Activated T-helper 1 cell treated with anti-CD3 and anti-CD28 coated beads, Interleukin-12 subunit alpha, Interleukin-12 subunit beta, Interleukin-2, Interleukin-4 antibody, amounts not matched to agents 30 ng/mL and 10 ng/mL and 1 ng/mL, durations not matched to agents 14 hours and 24 hours and 36 hours (primary cell): ENCODE data around the gene MKKS. TPM values are rescaled to one million over a fixed set of nuclear protein-coding genes. Genes with fewer than 3 reads are reported as not detected.
"Not testable (repeated sequence)": the region's sequence is repeated elsewhere in the genome, so short reads cannot be mapped to it uniquely, and the experiment has no call there.

Source experiments
- DNase-seq: peaks from one replicate; pipeline ENCODE4 v3.0.0; 2021; ENCODE audit warnings: low spot score
- H3K27ac Mint-ChIP-seq: one replicate; pipeline ENCODE4 v1.8.0; 2021; ENCODE audit warnings: mild to moderate bottlenecking, mixed read lengths
- H3K27me3 Mint-ChIP-seq: one replicate; pipeline ENCODE4 v1.8.0; 2022; ENCODE audit warnings: mild to moderate bottlenecking, moderate library complexity, mixed read lengths; ENCODE audit not compliant: insufficient read depth
- H3K36me3 Mint-ChIP-seq: one replicate; pipeline ENCODE4 v1.8.0; 2021; ENCODE audit warnings: low read depth, mixed read lengths
- H3K4me1 Mint-ChIP-seq: one replicate; pipeline ENCODE4 v1.8.0; 2021; ENCODE audit warnings: low read depth, mixed read lengths
- H3K4me3 Mint-ChIP-seq: one replicate; pipeline ENCODE4 v1.8.0; 2021; ENCODE audit warnings: mild to moderate bottlenecking, moderate library complexity, mixed read lengths
- H3K9me3 Mint-ChIP-seq: one replicate; pipeline ENCODE4 v1.8.0; 2021; ENCODE audit warnings: mixed read lengths
- intact Hi-C: fragments of 100-400 bp; cut with micrococcal nuclease; formaldehyde crosslinking; loops from one replicate; pipeline ENCODE4 v1.15.1; 2024
- total RNA-seq: library from RNA; stranded (reverse); gene quantifications from 2 replicates; pipeline ENCODE4 v1.2.3, GENCODE V29; 2022

Gene MKKS
- total RNA-seq, 1 donor from 2014 or later = 7.5 TPM

DNA sequence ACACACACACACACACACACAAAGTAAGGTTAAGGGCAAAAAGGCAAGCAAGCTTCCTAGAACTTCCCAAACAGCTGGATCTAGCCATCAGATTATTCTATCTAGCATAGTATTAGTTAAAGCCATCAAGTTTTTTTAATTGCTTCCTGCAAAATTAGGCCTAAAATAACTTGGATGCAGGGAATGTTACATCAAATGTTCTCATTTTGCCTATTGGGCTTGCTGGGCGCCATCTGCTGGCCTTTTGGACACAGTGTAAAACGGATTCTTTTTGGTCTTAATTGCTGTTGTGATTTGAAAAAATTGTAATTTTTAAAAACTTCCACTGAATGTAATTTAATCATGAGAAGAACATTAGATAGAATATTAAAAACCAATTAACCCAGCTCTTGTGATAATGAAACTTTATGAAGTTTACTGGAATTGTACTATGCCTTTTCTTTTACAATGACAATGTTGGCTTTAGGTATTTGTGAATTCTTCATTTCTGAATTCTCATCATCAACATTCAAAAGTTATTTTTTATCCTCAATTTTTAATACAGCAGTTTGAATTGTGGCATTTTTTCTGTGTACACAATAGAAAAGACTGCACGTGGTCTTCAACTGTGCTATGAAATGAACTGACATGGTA lies 6.8 kb downstream of the MKKS start:
- H3K4me3 Mint-ChIP-seq = no peak overlapping the region
- intact Hi-C loops = loop anchor here (1.0 to 5.0 kb wide), 3 partner anchors 111 to 810 kb away; no protein-coding TSS in a partner anchor

GRCh38 chr20:10423735-10424134 lies 10.3 kb downstream of the MKKS start:
- intact Hi-C loops = no loop called here
- no peaks in the 10 kb centered on the region for H3K27me3 Mint-ChIP-seq
- H3K36me3 Mint-ChIP-seq = peaks cover 4% of the 10 kb centered on the region
- no peak overlapping the region for H3K27ac Mint-ChIP-seq
- no peak overlapping the region for H3K4me3 Mint-ChIP-seq
- H3K4me1 Mint-ChIP-seq = peaks cover under 1% of the 10 kb centered on the region
- no peak for DNase-seq
- H3K9me3 Mint-ChIP-seq = no peaks in the 10 kb centered on the region

More for the DNA sequence above, 6.8 kb downstream of the MKKS start:
- Mint-ChIP-seq H3K9me3 (no peaks in the 10 kb centered on the region), H3K27ac (no peak overlapping the region), H3K36me3 (no peaks in the 10 kb centered on the region), H3K27me3 (no peaks in the 10 kb centered on the region), H3K4me1 (peaks cover 10% of the 10 kb centered on the region)
- DNase-seq = no peak

GRCh38 chr20:10419550-10420133 lies 14.4 kb downstream of the MKKS start:
- no peak overlapping the region for H3K4me3 Mint-ChIP-seq
- intact Hi-C loops = no loop called here

DNA sequence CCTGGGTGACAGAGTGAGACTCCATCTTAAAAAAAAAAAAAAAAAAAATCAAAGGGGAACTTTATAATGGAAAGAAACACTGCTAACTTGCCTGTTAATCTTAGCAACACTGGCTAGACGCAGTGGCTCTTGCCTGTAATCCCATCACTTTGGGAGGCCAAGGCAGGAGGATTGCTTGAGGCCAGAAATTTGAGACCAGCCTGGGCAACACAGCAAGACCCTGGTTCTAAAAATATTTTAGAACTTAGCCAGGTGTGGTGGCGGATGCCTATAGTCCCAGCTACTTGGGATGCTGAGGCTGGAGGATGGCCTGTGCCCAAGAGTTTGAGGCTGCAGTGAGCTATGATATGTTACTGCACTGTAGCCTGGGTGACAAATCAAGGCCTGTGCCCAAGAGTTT lies 16.8 kb downstream of the MKKS start:
- intact Hi-C loops, H3K27ac Mint-ChIP-seq: not testable (repeated sequence)

More at GRCh38 chr20:10419550-10420133, 14.4 kb downstream of the MKKS start:
- no peak for DNase-seq
- Mint-ChIP-seq H3K27ac (no peak overlapping the region), H3K27me3 (no peaks in the 10 kb centered on the region), H3K36me3 (peaks cover 7% of the 10 kb centered on the region), H3K4me1 (no peaks in the 10 kb centered on the region), H3K9me3 (no peaks in the 10 kb centered on the region)

GRCh38 chr20:10415013-10415650 lies 18.9 kb downstream of the MKKS start:
- H3K27ac Mint-ChIP-seq = no peak overlapping the region
- no peak for DNase-seq
- H3K4me1 Mint-ChIP-seq = no peaks in the 10 kb centered on the region
- no peaks in the 10 kb centered on the region for H3K9me3 Mint-ChIP-seq
- intact Hi-C loops = no loop called here
- no peaks in the 10 kb centered on the region for H3K27me3 Mint-ChIP-seq
- H3K36me3 Mint-ChIP-seq = peaks cover 7% of the 10 kb centered on the region
- no peak overlapping the region for H3K4me3 Mint-ChIP-seq

More for the DNA sequence above, 16.8 kb downstream of the MKKS start:
- not testable (repeated sequence) for H3K4me1 Mint-ChIP-seq, H3K4me3 Mint-ChIP-seq, DNase-seq, H3K9me3 Mint-ChIP-seq, H3K36me3 Mint-ChIP-seq, H3K27me3 Mint-ChIP-seq

DNA sequence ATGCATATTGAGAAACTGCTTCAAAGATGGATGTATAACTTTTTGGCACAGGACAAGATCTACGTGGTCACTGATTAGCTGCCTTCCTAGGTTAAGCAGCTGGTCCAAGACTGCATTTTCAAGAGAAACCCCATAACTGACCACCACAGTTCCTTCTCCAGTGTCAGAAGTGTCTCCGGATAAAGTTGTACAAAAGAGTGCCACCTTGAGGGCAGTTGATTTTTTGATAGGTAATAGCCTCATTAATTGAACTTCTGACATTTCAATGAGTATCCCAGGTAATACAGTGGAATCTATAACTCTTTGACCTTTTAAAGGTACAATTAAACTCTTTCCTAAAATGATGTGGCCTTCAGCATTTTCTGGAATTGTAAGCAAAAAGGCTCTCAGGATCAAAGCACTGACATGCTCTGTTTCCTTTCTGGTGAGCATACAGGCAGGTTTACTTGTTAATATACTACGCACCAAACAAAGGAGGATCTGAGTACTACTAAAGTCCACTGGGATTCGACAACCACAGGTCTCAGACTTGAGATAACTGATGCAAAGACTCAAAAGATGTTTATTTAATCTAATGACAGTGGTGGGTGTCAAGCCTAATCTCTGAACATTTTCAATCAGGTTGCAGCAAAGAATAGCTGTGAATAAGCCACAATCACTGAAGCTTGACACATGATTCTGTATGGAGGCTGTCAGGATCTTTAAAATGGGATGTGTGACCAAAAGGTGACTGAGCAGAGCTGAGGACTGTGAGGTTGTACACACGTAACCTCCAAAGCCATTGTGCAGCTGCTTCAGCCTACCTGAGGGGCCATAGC lies 21.2 kb downstream of the MKKS start:
- Mint-ChIP-seq H3K36me3 (peaks cover 7% of the 10 kb centered on the region), H3K9me3 (no peaks in the 10 kb centered on the region), H3K27ac (no peak overlapping the region), H3K4me3 (no peak overlapping the region), H3K4me1 (no peaks in the 10 kb centered on the region), H3K27me3 (no peaks in the 10 kb centered on the region)
- intact Hi-C loops = no loop called here
- DNase-seq = no peak

DNA sequence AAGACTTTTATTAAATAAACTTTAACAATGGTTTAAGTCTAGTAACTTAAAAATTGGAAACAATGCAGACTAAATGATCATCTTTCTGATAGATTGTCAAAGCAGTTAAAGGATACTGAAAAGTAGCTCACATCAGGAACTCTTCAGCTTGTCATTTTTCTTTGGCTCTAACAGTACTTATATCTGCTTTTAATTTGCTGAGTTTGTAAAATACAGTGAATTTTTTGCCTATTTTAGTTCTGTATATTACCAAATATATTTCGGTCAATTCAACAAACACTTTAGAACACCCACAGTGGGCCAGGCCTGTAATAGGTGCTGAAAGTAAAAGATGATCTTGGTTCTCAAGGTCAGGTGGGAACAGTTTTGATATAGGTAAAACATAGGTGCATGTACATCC lies 22.3 kb downstream of the MKKS start:
- intact Hi-C loops = no loop called here
- no peak overlapping the region for H3K4me3 Mint-ChIP-seq
- H3K27ac Mint-ChIP-seq = no peak overlapping the region
- no peaks in the 10 kb centered on the region for H3K4me1 Mint-ChIP-seq
- peaks cover 7% of the 10 kb centered on the region for H3K36me3 Mint-ChIP-seq
- no peaks in the 10 kb centered on the region for H3K9me3 Mint-ChIP-seq
- DNase-seq = no peak
- H3K27me3 Mint-ChIP-seq = no peaks in the 10 kb centered on the region

GRCh38 chr20:10408108-10408813 lies 25.8 kb downstream of the MKKS start:
- no peak for DNase-seq
- Mint-ChIP-seq H3K4me3 (no peak overlapping the region), H3K9me3 (no peaks in the 10 kb centered on the region), H3K27me3 (no peaks in the 10 kb centered on the region), H3K36me3 (peaks cover 8% of the 10 kb centered on the region), H3K4me1 (peaks cover 12% of the 10 kb centered on the region), H3K27ac (no peak overlapping the region)
- intact Hi-C loops = no loop called here

GRCh38 chr20:10404959-10405530 lies 29.0 kb downstream of the MKKS start:
- H3K27me3 Mint-ChIP-seq = no peaks in the 10 kb centered on the region
- no peak overlapping the region for H3K27ac Mint-ChIP-seq
- H3K4me1 Mint-ChIP-seq = peaks cover 15% of the 10 kb centered on the region
- no peaks in the 10 kb centered on the region for H3K9me3 Mint-ChIP-seq
- intact Hi-C loops = no loop called here
- no peak for DNase-seq
- peaks cover 4% of the 10 kb centered on the region for H3K36me3 Mint-ChIP-seq
- H3K4me3 Mint-ChIP-seq = no peak overlapping the region

DNA sequence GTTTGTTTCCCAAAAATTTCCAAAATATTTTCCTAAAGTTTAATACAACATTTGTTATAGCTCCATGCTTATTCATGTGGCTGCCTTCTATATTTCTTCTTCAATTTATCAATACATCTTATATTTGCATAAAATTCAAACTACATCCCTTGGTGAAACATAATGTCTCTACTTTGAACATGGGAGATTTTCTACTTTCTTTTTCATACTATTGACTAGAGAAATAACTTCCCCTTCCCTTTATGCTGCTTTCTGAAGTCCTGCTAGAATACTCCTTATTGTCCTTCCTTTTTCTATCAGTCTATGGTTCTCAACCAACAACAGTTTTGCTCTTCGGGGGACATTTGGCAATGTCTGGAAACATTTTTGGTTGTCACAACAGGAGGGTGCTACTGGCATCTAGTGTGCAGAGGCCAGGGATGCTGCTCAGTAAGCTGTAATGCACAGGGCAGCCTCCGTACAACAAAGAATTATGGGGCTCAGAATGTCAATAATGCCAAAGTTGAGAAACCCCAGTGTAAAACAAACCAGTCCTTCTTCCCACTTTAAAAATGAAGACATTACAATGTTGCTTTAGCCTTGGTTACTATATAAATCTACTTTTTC lies 29.9 kb downstream of the MKKS start:
- Mint-ChIP-seq H3K36me3 (peaks cover 4% of the 10 kb centered on the region), H3K4me3 (no peak overlapping the region), H3K4me1 (peaks cover 15% of the 10 kb centered on the region), H3K27ac (no peak overlapping the region), H3K9me3 (no peaks in the 10 kb centered on the region), H3K27me3 (no peaks in the 10 kb centered on the region)
- no peak for DNase-seq
- intact Hi-C loops = no loop called here

GRCh38 chr20:10402938-10403608 lies 30.9 kb downstream of the MKKS start:
- no peaks in the 10 kb centered on the region for H3K9me3 Mint-ChIP-seq
- H3K36me3 Mint-ChIP-seq = peaks cover 4% of the 10 kb centered on the region
- no peak for DNase-seq
- H3K27ac Mint-ChIP-seq = no peak overlapping the region
- H3K4me1 Mint-ChIP-seq = peaks cover 15% of the 10 kb centered on the region
- intact Hi-C loops = no loop called here
- H3K4me3 Mint-ChIP-seq = no peak overlapping the region
- H3K27me3 Mint-ChIP-seq = peaks cover 3% of the 10 kb centered on the region
